Endothelial cell of umbilical vein (primary cell): ENCODE results near the gene AQP9. TPM values are rescaled to one million over a fixed set of nuclear protein-coding genes. Genes with fewer than 3 reads are reported as not detected.

Experiments used
- Bru-seq: library from RNA; stranded (reverse); fragments of 400-500 nt; gene quantifications from one replicate; lab custom pipeline; 2021; lab: Mats Ljungman, UMichigan
- BruChase-seq, 2 experiments: library from RNA; stranded (reverse); fragments of 400-500 nt; gene quantifications; one replicate each; lab custom pipeline; 2021; lab: Mats Ljungman, UMichigan
- BruUV-seq: library from RNA; stranded (reverse); fragments of 400-500 nt; replicated peaks from 2 replicates; lab custom pipeline; 2021; lab: Mats Ljungman, UMichigan
- CTCF ChIA-PET: fragments of 300-600, 350-600 bp; sonication (Branson Sonifier 250); formaldehyde crosslinking; loops from one replicate; lab custom pipeline; 2021; ENCODE audit warnings: antibody characterized with exemption, inconsistent platforms; lab: Charles Lee
- POLR2A ChIA-PET: fragments of 300-600, 350-600 bp; sonication (Branson Sonifier 250); formaldehyde crosslinking; loops from one replicate; lab custom pipeline; 2021; ENCODE audit warnings: antibody characterized with exemption, inconsistent platforms; lab: Charles Lee
- DNase-seq: peaks from one replicate; pipeline ENCODE4 v3.0.0-alpha.2; 2011; ENCODE audit warnings: low read depth, low spot score
- FAIRE-seq: peaks from 2 replicates; lab custom pipeline; 2011; peaks lifted over from hg19 to GRCh38; lab: Jason Lieb, UNC
- H2AFZ ChIP-seq: 2 replicates; pipeline ENCODE4 v1.6.0; 2012; ENCODE audit warnings: low read depth, low read length, control low read depth, inconsistent platforms
- H3K27ac ChIP-seq: 2 replicates; pipeline ENCODE4 v1.5.1; 2011; ENCODE audit warnings: low read depth, mild to moderate bottlenecking, control low read depth, low read length, moderate library complexity; ENCODE audit not compliant: insufficient read depth
- H3K27me3 ChIP-seq, 2 experiments: 2 replicates each; pipeline versions ENCODE4 v1.6.0 to v1.6.1; 2011; ENCODE audit warnings: low read length in 2 of 2, mixed read lengths in 1 of 2; ENCODE audit not compliant: control insufficient read depth in 2 of 2, insufficient read depth in 2 of 2
- H3K36me3 ChIP-seq, 2 experiments: 2 replicates in 1 of 2; 3 replicates in 1 of 2; pipeline ENCODE4 v1.5.1; 2011; ENCODE audit warnings: low read length in 2 of 2, mild to moderate bottlenecking in 1 of 2, moderate library complexity in 1 of 2; ENCODE audit not compliant: control insufficient read depth in 2 of 2, insufficient read depth in 2 of 2; ENCODE audit errors: extremely low read depth in 1 of 2
- H3K4me1 ChIP-seq: 3 replicates; pipeline ENCODE4 v1.5.1; 2011; ENCODE audit warnings: mild to moderate bottlenecking, low read length; ENCODE audit not compliant: control insufficient read depth, insufficient read depth; ENCODE audit errors: extremely low read depth
- H3K4me2 ChIP-seq: 2 replicates; pipeline ENCODE4 v1.6.1; 2011; ENCODE audit warnings: low read length, control low read depth, mixed read lengths; ENCODE audit not compliant: insufficient read depth
- H3K4me3 ChIP-seq, 3 experiments: fragments of 200-600 bp in 1 of 3; sonication (generic), shearing (Covaris generic) in 1 of 3; replicated peaks in 1 of 3; 2 replicates each; pipeline ENCODE4 v1.5.1; 2011 to 2016; ENCODE audit warnings: control low read depth in 3 of 3, low read length in 3 of 3, mild to moderate bottlenecking in 2 of 3, inconsistent platforms in 1 of 3, low read depth in 1 of 3, moderate library complexity in 1 of 3; ENCODE audit not compliant: insufficient read depth in 1 of 3
- H3K79me2 ChIP-seq: 2 replicates; pipeline ENCODE4 v1.6.0; 2012; ENCODE audit warnings: low read length, inconsistent platforms; ENCODE audit not compliant: control insufficient read depth, insufficient read depth
- H3K9ac ChIP-seq: replicated peaks from 2 replicates; pipeline ENCODE3; 2011; ENCODE audit warnings: low read length, control low read depth; ENCODE audit not compliant: insufficient read depth; ENCODE audit errors: extremely low read depth
- H3K9me1 ChIP-seq: replicated peaks from 3 replicates; pipeline ENCODE4 v1.6.0; 2011; ENCODE audit warnings: mild to moderate bottlenecking, low read length; ENCODE audit not compliant: control insufficient read depth, insufficient read depth; ENCODE audit errors: extremely low read depth
- H3K9me3 ChIP-seq: replicated peaks from 2 replicates; pipeline ENCODE4 v1.5.1; 2012; ENCODE audit warnings: low read length, inconsistent platforms; ENCODE audit not compliant: control insufficient read depth, insufficient read depth
- H4K20me1 ChIP-seq: replicated peaks from 2 replicates; pipeline ENCODE3; 2011; ENCODE audit warnings: mild to moderate bottlenecking, low read length; ENCODE audit not compliant: control insufficient read depth, insufficient read depth; ENCODE audit errors: extremely low read depth
- EZH2 ChIP-seq: IDR thresholded peaks from 2 replicates; pipeline ENCODE4 v1.6.1; 2012; ENCODE audit warnings: borderline replicate concordance, low read depth, mild to moderate bottlenecking, moderate library complexity, low read length, inconsistent platforms; ENCODE audit not compliant: severe bottlenecking
- FOS ChIP-seq: IDR thresholded peaks from 2 replicates; pipeline ENCODE4 v1.6.1; 2011; ENCODE audit warnings: mild to moderate bottlenecking, low read length, moderate library complexity, borderline replicate concordance; ENCODE audit not compliant: insufficient read depth
- GATA2 ChIP-seq: IDR thresholded peaks from 2 replicates; pipeline ENCODE4 v1.7.0; 2011; ENCODE audit warnings: low read depth, mild to moderate bottlenecking, moderate library complexity, mixed read lengths, low read length; ENCODE audit not compliant: insufficient read length, insufficient read depth
- JUN ChIP-seq: IDR thresholded peaks from 2 replicates; pipeline ENCODE4 v1.6.1; 2011; ENCODE audit warnings: borderline replicate concordance, low read depth; ENCODE audit not compliant: insufficient read length, insufficient read depth
- MYC ChIP-seq: IDR thresholded peaks from one replicate; pipeline ENCODE4 v1.6.1; 2011; ENCODE audit warnings: mild to moderate bottlenecking, low read depth, low read length
- POLR2A ChIP-seq: IDR thresholded peaks from 2 replicates; pipeline ENCODE4 v1.6.1; 2012; ENCODE audit warnings: low read depth, mild to moderate bottlenecking, control low read depth, low read length
- POLR2AphosphoS5 ChIP-seq: IDR thresholded peaks from 2 replicates; pipeline ENCODE4 v1.6.1; 2012; ENCODE audit warnings: low read depth, mild to moderate bottlenecking, control low read depth, low read length, moderate library complexity; ENCODE audit not compliant: insufficient read depth
- dilution Hi-C: fragments of 300-500 bp; cut with MboI; formaldehyde crosslinking; loops from one replicate; pipeline ENCODE4 v1.15.0; 2019; ENCODE audit warnings: low sequenced_read_pairs; ENCODE audit not compliant: extremely low pct_ligation_motif_present
- intact Hi-C: fragments of 100-400 bp; cut with micrococcal nuclease; formaldehyde crosslinking; loops from one replicate; pipeline ENCODE4 v1.10.0; 2022
- long read RNA-seq: library from polyadenylated mRNA; stranded (forward); transcript quantifications from one replicate; pipeline ENCODE4 v2.0.0, GENCODE V29; 2021
- polyA minus RNA-seq, 3 experiments: library from RNA; depleted of rRNA, polyadenylated mRNA; stranded (reverse); fragments of >200 nt; gene quantifications; 1 replicate in 1 of 3; 2 replicates in 2 of 3; pipeline ENCODE4 v1.2.3, GENCODE V29; 2011
- polyA plus RNA-seq, 4 experiments: library from polyadenylated mRNA; depleted of rRNA in 3 of 4; stranded (reverse) in 3 of 4; unstranded in 1 of 4; fragments of >200 nt; gene quantifications; 2 replicates each; pipeline versions ENCODE4 v1.2.1 to v1.2.3, GENCODE V29; 2011 to 2012; ENCODE audit warnings: missing spikeins in 1 of 4
- total RNA-seq: library from RNA; stranded (reverse); gene quantifications from 2 replicates; pipeline ENCODE4 v1.2.3, GENCODE V29; 2021
- TF ChIP-seq, protein P1 (sequence below): IDR thresholded peaks from 2 replicates; pipeline ENCODE4 v1.6.1; 2011; ENCODE audit not compliant: insufficient read depth, insufficient read length
- TF ChIP-seq, protein P2 (sequence below), 2 donors: IDR thresholded peaks; 1 replicate in 1 of 2; 2 replicates in 1 of 2; pipeline ENCODE4 v1.5.1; 2011; ENCODE audit warnings: low read length in 2 of 2, mild to moderate bottlenecking in 2 of 2, moderate library complexity in 2 of 2, control low read depth in 1 of 2, inconsistent platforms in 1 of 2, low read depth in 1 of 2; ENCODE audit not compliant: insufficient read depth in 1 of 2; ENCODE audit errors: extremely low read depth in 1 of 2

AQP9 gene
- total RNA-seq (not detected in 2 replicates), polyA plus RNA-seq (not detected in 2 replicates), polyA minus RNA-seq (not detected in 2 replicates), Bru-seq, nascent RNA (not detected), BruChase-seq, experiment 1, labeled RNA remaining after a 6-hour chase (not detected), BruChase-seq, experiment 2, labeled RNA remaining after a 2-hour chase (not detected)
- not detected in 2 replicates for polyA plus RNA-seq (2011; cell fraction: cytosol; rRNA removed)
- polyA plus RNA-seq (2011; cell fraction: nucleus; rRNA removed), result not detected in 2 replicates
- polyA plus RNA-seq (2012), result not detected in 2 replicates
- not detected for polyA minus RNA-seq (2011; cell fraction: cytosol; rRNA and poly(A)+ RNA removed)
- polyA minus RNA-seq (2011; cell fraction: nucleus; rRNA and poly(A)+ RNA removed), result not detected in 2 replicates
- long read RNA-seq, result 0 reads

DNA sequence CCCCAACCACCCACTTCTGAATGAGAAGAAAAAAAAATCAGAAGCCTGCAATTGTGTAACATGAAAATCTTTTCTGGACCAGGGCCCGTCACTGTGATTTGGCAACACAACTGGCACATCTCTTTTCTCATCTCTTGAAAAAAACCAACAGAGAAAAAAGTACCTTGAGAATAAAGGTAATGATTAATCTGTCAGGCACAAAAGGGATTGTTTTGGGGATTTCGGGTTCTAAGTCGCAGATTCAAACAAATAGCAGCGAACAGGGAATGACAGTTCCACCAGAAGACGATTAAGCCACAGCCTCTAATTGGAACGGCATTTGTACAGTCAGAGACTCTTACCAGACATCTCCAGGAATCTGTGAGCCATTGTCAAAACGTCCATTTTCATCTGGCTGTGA, at the start of gene AQP9:
TSS of gene AQP9 (plus strand) at position 276 of the 400 bp plus-strand sequence. CDS start 185 bp downstream, outside the sequence.
- ChIA-PET CTCF (no interaction called here), POLR2A (no interaction called here)
- dilution Hi-C loops (no loop called here), intact Hi-C loops (no loop called here)
- Histone ChIP-seq H4K20me1 (no peaks in the 10 kb centered on the region), H3K27me3 (peaks cover 15 to 25% of the 10 kb centered on the region in 2 experiments), H3K36me3 (no peaks in the 10 kb centered on the region), H3K79me2 (no peaks in the 10 kb centered on the region), H3K9me3 (no peaks in the 10 kb centered on the region), H3K4me2 (no peak within 1 kb of the TSS), H3K4me1 (no peaks in the 10 kb centered on the region), H3K27ac (no peak within 1 kb of the TSS), H3K9me1 (no peaks in the 10 kb centered on the region), H3K4me3 (no peak within 1 kb of the TSS), H3K9ac (no peak within 1 kb of the TSS), H2AFZ (no peak within 1 kb of the TSS)
- FAIRE-seq (no peak), DNase-seq (no peak)
- no TSS peak for BruUV-seq
- no peak for TF ChIP-seq FOS
- TF ChIP-seq POLR2AphosphoS5, result no peak
- no peak for TF ChIP-seq JUN
- TF ChIP-seq, protein P1, sequence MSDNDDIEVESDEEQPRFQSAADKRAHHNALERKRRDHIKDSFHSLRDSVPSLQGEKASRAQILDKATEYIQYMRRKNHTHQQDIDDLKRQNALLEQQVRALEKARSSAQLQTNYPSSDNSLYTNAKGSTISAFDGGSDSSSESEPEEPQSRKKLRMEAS, result no peak
- TF ChIP-seq GATA2, result no peak
- no peak for TF ChIP-seq MYC
- TF ChIP-seq POLR2A, result no peak
- TF ChIP-seq, protein P2, sequence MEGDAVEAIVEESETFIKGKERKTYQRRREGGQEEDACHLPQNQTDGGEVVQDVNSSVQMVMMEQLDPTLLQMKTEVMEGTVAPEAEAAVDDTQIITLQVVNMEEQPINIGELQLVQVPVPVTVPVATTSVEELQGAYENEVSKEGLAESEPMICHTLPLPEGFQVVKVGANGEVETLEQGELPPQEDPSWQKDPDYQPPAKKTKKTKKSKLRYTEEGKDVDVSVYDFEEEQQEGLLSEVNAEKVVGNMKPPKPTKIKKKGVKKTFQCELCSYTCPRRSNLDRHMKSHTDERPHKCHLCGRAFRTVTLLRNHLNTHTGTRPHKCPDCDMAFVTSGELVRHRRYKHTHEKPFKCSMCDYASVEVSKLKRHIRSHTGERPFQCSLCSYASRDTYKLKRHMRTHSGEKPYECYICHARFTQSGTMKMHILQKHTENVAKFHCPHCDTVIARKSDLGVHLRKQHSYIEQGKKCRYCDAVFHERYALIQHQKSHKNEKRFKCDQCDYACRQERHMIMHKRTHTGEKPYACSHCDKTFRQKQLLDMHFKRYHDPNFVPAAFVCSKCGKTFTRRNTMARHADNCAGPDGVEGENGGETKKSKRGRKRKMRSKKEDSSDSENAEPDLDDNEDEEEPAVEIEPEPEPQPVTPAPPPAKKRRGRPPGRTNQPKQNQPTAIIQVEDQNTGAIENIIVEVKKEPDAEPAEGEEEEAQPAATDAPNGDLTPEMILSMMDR (IDR thresholded peaks at IDR 0.05; ENCODE audit: extremely low read depth in 1 of 2, insufficient read depth in 1 of 2, low read depth in 1 of 2, low read length in 2 of 2), result no peak
- TF ChIP-seq EZH2, result no peak
